GM18499 (cell line): Measurements from ENCODE around the gene NDE1.
"Not testable (repeated sequence)": the region's sequence is repeated elsewhere in the genome, so short reads cannot be mapped to it uniquely, and the experiment has no call there.

Source experiments
- ATAC-seq: cut with Tn5 transposase; IDR thresholded peaks from one replicate; pipeline ENCODE4 v1.9.1; 2021; ENCODE audit warnings: moderate number of reproducible peaks; ENCODE audit not compliant: insufficient read depth, unreplicated experiment

NDE1 gene

DNA sequence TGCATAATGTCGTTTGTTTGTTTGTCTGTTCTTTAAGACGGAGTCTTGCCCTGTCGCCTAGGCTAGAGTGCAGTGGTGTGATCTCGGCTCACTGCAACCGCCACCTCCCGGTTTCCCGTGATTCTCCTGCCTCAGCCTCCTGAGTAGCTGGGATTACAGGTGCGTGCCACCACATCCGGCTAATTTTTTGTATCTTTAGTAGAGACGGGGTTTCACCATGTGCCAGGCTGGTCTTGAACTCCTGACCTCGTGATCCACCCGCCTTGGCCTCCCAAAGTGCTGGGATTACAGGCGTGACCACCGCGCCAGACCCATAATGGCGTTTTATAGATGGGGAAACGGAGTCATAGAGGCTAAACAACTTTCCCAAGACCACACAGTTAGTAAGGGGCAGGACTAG, 734 bp upstream of the NDE1 start:
- not testable (repeated sequence) for ATAC-seq

DNA sequence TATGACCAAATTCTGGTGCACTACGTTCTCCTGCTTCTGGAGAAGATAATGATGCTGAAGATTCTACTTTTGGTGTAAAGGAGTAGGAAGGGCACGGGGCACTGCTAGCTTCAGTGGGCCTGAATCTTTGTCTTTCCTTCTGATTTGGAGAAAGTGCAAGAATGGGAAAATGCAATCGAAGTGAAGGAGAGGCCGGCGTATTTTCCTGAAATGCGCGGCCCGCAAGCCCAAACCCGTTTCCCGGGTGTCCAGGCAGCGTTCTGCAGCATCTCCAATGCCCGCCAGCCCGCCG, 372 bp upstream of the NDE1 start:
- ATAC-seq = no peak

DNA sequence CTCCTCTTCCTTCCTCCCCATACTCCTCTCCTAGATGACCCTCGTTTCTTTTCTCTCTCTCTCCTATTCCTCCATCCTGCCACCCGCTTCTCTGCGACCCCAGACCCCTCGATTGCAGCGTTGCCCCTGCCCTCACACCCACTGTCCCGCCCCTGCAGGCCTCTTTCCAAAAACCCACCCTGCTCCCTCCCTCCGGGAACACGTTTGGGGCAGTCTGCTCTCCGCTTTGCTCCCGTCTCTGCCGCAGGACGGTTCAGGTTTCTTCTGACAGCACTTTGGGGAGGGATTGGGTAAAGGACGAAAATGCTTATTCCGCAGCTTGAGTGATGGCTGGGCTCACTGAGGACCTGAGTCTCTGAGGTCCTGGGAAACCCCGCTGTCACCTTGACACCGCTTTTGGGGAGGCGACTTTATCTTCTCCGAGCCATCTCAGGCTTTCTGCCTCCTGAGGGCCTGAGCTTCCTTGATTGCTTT, 690 bp downstream of the NDE1 start:
- no peak for ATAC-seq

DNA sequence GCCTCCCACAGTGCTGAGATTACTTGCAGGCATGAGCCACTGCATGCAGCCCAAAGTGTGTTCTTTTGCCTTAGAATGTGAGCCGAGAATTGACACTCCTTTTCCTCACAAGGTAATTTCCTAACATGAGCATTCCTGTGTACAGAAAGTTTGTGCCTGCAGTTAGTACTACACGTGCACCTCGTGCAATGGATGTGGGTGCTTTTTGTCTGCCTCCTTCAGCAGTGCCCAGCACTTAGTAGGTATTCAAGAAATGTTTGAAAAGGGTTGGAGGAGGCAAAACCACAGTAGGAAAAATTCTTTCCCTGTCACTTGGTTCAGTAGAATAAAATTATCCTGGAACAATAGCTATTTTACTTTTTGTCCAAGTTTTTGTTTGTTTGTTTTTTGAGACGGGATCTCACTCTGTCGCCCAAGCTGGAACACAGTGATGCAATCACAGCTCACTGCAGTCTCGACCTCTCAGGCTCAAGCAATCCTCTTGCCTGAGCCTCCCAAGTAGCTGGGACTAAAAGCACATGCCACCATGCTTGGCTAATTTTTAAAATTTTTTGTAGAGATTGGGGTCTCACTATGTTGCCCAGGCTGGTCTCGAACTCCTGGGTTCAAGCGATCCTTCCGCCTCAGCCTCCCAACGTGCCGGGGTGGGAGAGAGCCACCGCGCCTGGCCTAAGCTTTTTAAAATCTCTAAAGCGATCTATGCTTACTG, 2.4 kb downstream of the NDE1 start:
- ATAC-seq = no peak

DNA sequence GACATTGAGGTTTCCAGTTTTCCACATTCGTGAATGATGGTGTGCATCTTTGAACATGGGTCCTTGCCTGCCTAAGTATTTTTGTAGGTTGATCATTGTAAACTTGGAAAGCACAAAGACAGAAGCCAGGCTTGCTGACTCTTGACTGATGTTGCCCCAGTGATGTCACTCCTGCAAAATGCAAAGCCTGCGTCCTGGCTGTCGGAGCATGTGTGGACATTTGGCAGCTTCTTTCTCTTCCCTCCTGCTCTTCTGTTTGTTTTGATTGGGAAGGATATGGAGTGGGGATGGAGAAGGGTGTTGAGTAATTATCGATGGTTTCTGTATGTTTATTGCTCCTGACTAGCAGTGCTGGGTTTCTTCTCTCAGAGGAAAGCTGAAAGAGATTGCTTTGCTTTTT, 3.2 kb downstream of the NDE1 start:
- ATAC-seq = no peak

DNA sequence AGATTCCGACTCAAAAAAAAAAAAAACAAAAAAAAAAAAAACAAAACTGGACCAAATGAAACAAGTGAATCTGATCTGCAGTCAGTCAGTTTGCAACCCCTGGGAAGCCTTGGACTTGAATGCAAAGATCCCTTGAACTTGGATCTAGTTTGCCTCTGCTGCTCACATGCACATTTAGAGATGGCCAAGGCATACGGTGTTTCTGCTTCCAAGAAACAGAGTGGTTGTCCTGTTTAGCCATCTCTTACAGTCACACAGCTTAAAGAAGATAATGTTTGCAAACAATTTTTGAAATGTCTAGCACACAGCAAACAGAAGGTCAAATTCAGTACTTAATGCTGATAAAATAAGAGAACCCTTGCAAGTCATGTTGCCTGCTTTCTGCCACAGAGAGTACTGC, 4.5 kb downstream of the NDE1 start:
- ATAC-seq = no peak

DNA sequence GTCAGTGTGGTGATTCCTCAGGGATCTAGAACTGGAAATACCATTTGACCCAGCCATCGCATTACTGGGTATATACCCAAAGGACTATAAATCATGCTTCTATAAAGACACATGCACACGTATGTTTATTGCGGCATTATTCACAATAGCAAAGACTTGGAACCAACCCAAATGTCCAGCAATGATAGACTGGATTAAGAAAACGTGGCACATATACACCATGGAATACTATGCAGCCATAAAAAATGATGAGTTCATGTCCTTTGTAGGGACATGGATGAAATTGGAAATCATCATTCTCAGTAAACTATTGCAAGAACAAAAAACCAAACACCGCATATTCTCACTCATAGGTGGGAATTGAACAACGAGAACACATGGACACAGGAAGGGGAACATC, 5.5 kb downstream of the NDE1 start:
- not testable (repeated sequence) for ATAC-seq

DNA sequence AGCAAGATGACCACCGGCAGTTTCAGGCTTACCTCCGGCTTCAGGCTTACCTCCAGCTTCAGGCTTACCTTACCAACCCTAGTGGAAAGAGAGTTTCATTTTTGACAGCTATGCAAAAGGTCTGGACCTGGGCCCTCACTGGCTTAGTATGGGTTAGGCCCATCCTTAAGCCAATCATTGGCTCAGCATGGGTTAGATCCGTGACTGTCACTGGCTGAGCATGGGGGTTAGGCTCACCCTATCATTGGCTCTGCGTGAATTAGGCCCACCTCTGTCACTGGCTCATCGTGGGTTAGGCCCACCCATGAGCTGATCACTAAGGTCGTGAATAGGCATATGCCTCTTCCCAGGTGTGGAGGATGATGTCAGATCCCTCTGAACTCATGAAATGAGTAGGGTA, 8.1 kb downstream of the NDE1 start:
- no peak for ATAC-seq

DNA sequence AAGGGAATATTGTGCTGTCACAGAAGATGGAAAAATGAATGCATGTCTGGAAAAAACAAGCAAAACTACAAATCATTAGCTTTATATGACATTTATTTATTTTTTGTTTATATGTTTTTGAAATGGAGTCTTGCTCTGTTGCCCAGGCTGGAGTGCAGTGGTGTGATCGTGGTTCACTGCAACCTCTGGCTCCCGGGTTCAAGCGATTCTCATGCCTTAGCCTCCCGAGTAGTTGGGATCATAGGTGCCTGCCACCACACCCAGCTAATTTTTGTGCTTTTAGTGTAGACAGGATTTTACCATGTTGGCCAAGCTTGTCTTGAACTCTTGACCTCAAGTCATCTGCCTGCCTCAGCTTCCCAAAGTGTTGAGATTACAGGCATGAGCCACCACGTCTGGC, 8.5 kb downstream of the NDE1 start:
- no peak for ATAC-seq

DNA sequence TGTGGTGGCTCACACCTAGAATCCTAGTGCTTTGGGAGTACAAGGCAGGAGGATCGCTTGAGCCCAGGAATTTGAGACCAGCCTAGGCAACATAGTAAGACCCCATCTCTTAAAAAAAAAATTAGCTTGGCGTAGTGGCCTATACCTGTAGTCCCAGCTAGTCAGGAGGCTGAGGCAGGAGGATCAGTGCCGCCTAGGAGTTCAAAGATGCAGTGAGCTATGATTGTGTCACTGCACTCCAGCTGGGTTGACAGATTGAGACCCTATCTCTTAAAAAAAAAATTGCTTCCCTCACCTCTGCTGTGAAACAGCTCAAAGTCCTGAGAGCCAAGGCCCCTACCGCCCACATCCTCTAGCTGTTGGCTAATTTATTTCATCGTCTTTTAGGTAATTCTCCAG, 10.2 kb downstream of the NDE1 start:
- no peak for ATAC-seq

DNA sequence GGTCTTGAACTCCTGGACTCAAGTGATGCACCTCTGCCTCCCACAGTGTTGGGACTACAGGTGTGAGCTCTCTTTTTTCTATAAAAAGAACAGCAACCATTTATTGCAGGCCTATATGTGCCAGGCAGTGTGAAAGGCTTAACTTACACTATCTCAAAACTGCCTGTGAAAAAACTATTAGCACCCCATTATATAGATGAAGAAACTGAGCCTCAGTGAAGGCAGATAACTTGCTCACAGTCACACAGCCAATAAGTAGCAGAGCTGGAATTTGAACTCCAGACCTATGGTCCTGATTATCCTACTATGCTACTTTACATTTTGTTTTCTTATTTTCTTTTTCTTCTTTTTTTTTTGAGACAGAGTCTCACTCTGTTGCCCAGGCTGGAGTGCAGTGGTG, 15.1 kb downstream of the NDE1 start:
- ATAC-seq = no peak

DNA sequence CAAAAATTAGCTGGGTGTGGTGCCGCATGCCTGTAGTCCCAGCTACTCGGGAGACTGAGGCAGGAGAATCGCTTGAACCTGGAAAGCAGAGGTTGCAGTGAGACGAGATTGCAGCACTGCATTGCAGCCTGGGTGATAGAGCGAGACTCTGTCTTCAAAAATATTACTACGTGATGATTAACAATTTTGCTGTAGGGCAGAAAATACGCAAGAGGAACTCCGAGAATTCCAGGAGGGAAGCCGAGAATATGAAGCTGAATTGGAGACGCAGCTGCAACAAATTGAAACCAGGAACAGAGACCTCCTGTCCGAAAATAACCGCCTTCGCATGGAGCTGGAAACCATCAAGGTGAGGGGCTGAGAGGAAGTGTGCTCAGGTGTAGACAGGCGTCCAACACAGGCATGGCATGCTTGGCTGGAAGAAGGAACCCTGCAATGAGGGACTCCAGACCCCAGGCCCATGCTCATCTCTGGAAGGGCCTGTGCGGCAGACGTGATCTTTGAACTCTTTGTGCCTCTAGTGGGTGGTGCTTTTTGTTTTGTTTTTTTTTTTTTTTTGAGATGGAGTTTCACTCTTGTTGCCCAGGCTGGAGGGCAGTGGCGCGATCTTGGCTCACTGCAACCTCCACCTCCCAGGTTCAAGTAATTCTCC, 17.2 kb downstream of the NDE1 start:
- ATAC-seq = no peak

DNA sequence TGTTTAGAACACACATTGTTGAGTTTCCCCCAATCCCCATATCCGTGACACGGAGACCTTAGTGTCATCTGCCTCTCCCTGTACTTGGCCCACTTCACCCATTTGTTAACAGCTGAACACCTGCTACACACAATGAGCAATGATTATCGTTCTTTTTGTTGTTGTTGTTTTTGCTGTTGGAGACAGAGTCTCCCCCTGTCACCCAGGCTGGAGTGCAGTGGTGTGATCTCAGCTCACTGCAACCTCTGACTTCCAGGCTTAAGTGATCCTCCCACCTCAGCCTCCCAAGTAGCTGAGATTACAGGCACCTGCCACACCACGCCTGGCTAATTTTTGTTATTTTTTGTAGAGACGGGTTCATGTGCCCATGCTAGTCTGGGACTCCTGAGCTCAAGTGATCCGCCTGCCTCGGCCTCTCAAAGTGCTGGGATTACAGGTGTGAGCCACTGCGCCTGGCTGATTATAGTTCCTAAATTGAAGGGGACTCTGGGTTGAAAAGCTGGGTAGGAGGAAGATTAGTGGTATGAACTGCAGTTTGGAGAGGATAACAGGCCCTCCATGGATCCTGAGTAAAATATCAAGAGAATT, 21.6 kb downstream of the NDE1 start:
- ATAC-seq = no peak

DNA sequence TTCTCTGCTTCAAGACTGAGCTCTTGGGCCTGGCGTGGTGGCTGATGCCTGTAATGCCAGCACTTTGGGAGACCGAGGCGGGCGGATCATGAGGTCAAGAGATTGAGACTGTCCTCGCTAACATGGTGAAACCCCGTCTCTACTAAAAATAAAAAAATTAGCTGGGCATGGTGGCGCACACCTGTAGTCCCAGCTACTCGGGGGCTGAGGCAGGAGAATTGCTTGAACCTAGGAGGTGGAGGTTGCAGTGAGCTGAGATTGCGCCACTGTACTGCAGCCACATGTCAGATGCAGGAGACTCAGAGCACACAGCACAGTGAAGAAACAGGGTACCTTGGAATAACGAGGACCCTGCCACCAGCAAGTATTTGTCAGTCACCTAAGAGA, 22.1 kb downstream of the NDE1 start:
- not testable (repeated sequence) for ATAC-seq

DNA sequence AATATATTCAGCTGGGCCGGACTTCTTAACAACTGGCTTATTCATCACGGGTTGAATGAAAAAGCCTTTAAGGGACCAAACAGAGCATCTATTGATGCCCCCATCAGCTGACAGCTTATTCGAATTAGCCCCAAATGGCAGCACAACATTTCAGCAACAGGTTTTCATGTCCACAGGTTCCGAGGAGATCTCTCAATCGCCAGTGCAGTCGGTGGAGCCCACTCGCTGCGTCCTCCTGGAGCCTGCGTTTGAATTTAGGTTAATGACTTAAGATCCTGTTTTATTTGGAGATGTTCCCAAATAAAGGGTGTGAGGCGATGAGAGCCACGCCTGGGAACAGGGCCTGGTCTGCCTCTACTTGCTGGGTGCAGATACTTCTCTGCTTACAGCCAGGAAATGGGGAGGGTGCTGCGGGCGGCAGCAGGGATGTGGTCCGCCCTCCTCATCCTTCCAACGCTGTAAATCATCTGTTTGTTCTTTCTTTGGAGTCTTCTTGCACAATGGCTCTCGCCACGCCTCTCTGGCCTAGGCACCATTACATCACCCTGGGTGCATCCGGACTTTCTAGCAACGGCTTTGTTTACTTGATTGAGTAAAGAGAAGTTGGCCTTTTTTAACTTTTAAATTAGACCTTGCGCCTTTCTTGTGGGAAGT, 22.6 kb downstream of the NDE1 start:
- no peak for ATAC-seq

DNA sequence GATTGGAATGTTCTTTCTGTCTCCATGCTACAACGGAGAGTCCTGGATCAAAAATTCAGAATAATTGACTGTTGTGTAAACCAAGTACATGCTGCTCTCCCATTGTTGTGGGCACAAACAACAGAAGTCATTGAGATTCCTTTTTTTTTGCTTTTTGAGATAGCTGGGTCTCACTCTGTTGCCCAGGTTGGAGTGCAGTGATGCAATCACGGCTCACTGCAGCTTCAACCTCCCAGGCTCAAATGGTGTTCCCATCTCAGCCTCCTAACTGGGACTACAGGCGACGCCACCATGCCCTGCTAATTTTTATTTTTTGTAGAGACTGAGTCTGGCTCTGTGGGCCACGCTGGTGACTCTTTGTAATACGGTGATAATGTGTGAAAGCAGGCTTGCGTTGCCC, 24.5 kb downstream of the NDE1 start:
- ATAC-seq = no peak

DNA sequence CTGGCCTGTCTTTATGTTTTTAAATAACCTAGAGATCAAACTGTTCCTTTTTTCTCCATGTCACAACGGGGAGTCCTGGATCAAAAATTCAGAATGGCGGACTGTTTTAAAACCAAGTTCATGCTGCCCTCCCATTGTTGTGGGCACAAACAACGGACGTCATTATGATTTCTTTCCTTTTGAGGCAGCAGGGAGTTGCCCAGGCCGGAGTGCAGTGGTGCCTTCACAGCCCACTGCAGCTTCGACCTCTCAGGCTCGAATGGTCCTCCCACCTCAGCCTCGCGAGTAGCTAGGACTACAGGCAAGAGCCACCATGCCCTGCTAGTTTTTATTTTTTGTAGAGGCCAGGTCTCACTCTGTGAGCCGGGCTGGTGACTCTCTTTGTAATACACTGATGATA, 26.5 kb downstream of the NDE1 start:
- no peak for ATAC-seq

DNA sequence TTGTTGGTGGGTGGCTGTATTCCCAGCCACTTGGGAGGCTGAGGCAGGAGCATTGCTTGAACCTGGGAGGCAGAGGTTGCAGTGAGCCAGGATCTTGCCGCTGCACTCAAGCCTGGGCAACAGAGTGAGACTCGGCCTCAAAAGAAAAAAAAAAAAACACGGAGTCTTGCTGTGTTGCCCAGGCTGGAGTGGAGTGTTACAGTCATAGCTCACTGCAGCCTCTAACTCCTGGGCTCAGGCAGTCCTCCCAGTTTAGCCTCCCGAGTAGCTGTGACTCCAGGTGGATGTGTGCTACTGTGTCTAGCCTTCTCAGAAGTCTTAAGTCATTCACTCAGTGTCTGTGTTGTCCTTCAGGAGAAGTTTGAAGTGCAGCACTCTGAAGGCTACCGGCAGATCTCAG, 27.4 kb downstream of the NDE1 start:
- ATAC-seq = no peak

DNA sequence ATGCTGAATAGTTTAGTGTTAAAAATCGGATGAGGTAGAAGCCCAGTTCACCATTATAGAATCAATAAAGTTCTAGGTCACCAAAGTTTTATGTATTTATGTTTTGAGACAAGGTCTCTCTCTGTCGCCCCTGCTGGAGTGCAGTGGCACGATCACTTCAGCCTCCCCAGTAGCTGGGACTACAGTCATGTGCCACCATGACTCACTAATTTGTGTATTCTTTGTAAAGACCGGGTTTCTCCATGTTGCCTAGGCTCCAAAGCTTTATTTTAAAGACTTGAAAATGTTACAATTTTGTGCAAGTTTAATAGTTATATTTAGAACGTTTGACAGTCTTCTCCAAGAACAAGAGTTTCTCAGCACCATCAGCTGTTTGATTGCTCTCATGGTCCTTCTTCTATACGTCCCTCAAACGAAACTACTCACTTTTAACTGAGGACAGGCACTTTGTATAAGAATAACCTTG, 32.1 kb downstream of the NDE1 start:
- ATAC-seq = no peak

DNA sequence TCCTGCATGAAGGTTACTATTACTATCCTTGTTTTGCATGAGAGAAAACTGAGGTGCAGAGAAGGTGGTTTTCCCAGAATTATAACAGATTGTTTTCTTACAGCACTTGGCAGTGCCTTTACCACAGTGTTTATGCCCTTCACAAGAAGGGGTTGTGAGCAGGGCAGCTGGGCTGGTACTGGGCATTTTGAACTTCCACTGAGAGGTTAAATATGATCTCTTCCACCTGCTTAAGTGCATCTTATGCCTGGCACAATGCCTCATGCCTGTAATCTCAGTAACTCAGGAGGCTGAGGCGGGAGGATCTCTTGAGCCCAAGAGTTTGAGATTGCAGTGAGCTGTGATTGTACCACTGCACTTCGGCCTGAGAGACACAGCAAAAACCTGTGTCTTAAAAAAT, 36.2 kb downstream of the NDE1 start:
- ATAC-seq = no peak

DNA sequence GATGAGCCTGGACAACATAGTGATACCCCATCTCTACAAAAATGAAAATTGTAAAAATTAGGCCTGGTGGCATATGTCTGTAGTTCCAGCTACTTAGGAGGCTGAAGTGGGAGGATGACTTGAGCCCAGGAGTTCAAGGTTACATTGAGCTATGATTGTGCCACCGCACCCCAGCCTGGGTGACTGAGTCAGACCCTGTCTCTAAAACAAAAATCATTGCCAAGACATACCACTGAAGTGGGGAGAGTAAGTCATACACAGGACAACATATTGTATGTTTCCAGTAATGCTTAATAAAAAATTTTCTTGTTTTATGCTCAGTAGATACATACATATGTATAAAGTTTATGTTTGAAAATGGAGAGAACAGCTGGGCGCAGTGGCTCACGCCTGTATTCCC, 39.2 kb downstream of the NDE1 start:
- no peak for ATAC-seq
